ENCODE data around the gene ZNF521.

- TF ChIP-seq ZNF274 (CRISPR knock-in tag; IDR thresholded peaks at IDR 0.05), result no peak
- no peak for TF ChIP-seq HOXA3 (CRISPR knock-in tag; IDR thresholded peaks at IDR 0.05)
- no peak for TF ChIP-seq EZH2 (conservative IDR thresholded peaks at IDR 0.05; ENCODE audit: low read depth, low read length)
- no peak for TF ChIP-seq TCF7L2 (IDR thresholded peaks at IDR 0.05; ENCODE audit: low read depth, low read length)
- no peak for TF ChIP-seq HNF4A (CRISPR knock-in tag; IDR thresholded peaks at IDR 0.05)
These were observed 276.2 kb downstream of the ZNF521 start for GRCh38 chr18:25075783-25076182.
